Measurements from ENCODE around the gene COL23A1.

GRCh38 chr5:178536541-178537466, 53.4 kb downstream of the COL23A1 start:
- TF ChIP-seq CTCF (IDR thresholded peaks at IDR 0.05; ENCODE audit: low read length): no peak
- no peak for TF ChIP-seq EZH2 (optimal IDR thresholded peaks at IDR 0.05; ENCODE audit: low read depth, low read length)
- TF ChIP-seq EZH2phosphoT487 (IDR thresholded peaks at IDR 0.05; ENCODE audit: low read length): no peak

All from MM.1S (cell line).